ENCODE data around the gene COL23A1. TPM values are rescaled to one million over a fixed set of nuclear protein-coding genes. Genes with fewer than 3 reads are reported as not detected.
"Not testable (repeated sequence)": the region's sequence is repeated elsewhere in the genome, so short reads cannot be mapped to it uniquely, and the experiment has no call there.

Gene COL23A1
- total RNA-seq, 2 donors from 2014 or later, result 0.16 to 0.24 TPM

GRCh38 chr5:178605788-178606187, 15.6 kb upstream of the COL23A1 start:
- H3K27ac Mint-ChIP-seq, result no peak overlapping the region
- no peaks in the 10 kb centered on the region for H3K9me3 Mint-ChIP-seq
- no peak overlapping the region for H3K4me3 Mint-ChIP-seq
- no peaks in the 10 kb centered on the region for H3K27me3 Mint-ChIP-seq
- H3K4me1 Mint-ChIP-seq, result peaks cover 5% of the 10 kb centered on the region
- H3K36me3 Mint-ChIP-seq (ENCODE audit: low read depth), result peaks cover 96% of the 10 kb centered on the region
- ATAC-seq (replicated peaks), result no peak

- H3K4me3 Mint-ChIP-seq, result no peak overlapping the region
- peaks cover 85% of the 10 kb centered on the region for H3K36me3 Mint-ChIP-seq (ENCODE audit: low read depth)
- ATAC-seq (replicated peaks), result no peak
- H3K27me3 Mint-ChIP-seq, result no peaks in the 10 kb centered on the region
- H3K27ac Mint-ChIP-seq, result no peak overlapping the region
- peaks cover 7% of the 10 kb centered on the region for H3K9me3 Mint-ChIP-seq
- H3K4me1 Mint-ChIP-seq, result no peaks in the 10 kb centered on the region
These were observed 12.6 kb upstream of the COL23A1 start for GRCh38 chr5:178602752-178603151.

GRCh38 chr5:178595750-178596149, 5.6 kb upstream of the COL23A1 start:
- peaks cover 38% of the 10 kb centered on the region for H3K36me3 Mint-ChIP-seq (ENCODE audit: low read depth)
- ATAC-seq (replicated peaks), result no peak
- H3K27ac Mint-ChIP-seq, result no peak overlapping the region
- no peak overlapping the region for H3K4me3 Mint-ChIP-seq
- peaks cover 27% of the 10 kb centered on the region for H3K9me3 Mint-ChIP-seq
- no peaks in the 10 kb centered on the region for H3K4me1 Mint-ChIP-seq
- peaks cover 13% of the 10 kb centered on the region for H3K27me3 Mint-ChIP-seq

- H3K27ac Mint-ChIP-seq, result no peak overlapping the region
- no peaks in the 10 kb centered on the region for H3K4me1 Mint-ChIP-seq
- no peak for ATAC-seq (replicated peaks)
- H3K9me3 Mint-ChIP-seq, result peaks cover 27% of the 10 kb centered on the region
- H3K27me3 Mint-ChIP-seq, result peaks cover 16% of the 10 kb centered on the region
- H3K36me3 Mint-ChIP-seq (ENCODE audit: low read depth), result peaks cover 32% of the 10 kb centered on the region
- no peak overlapping the region for H3K4me3 Mint-ChIP-seq
These were observed 5.0 kb upstream of the COL23A1 start for GRCh38 chr5:178595150-178595549.

GRCh38 chr5:178590924-178591423, 781 bp upstream of the COL23A1 start:
- Mint-ChIP-seq H3K9me3 (peaks cover 19% of the 10 kb centered on the region), H3K4me3 (peak overlapping the region; percentile 50), H3K36me3 (ENCODE audit: low read depth) (peaks cover 23% of the 10 kb centered on the region), H3K4me1 (no peaks in the 10 kb centered on the region), H3K27ac (no peak overlapping the region), H3K27me3 (peaks cover 35% of the 10 kb centered on the region)
- ATAC-seq (replicated peaks), result no peak

GRCh38 chr5:178589180-178590140, 733 bp downstream of the COL23A1 start:
- H3K4me3 Mint-ChIP-seq, result peak overlapping the region; percentile 18
- H3K36me3 Mint-ChIP-seq (ENCODE audit: low read depth), result peaks cover 8% of the 10 kb centered on the region
- H3K27ac Mint-ChIP-seq, result no peak overlapping the region
- peaks cover 35% of the 10 kb centered on the region for H3K27me3 Mint-ChIP-seq
- H3K9me3 Mint-ChIP-seq, result peaks cover 7% of the 10 kb centered on the region
- no peaks in the 10 kb centered on the region for H3K4me1 Mint-ChIP-seq
- ATAC-seq (replicated peaks), result peak; percentile 18

GRCh38 chr5:178588769-178589168, 1.4 kb downstream of the COL23A1 start:
- peak overlapping the region; percentile 18 for H3K4me3 Mint-ChIP-seq

GRCh38 chr5:178587763-178588611, 2.2 kb downstream of the COL23A1 start:
- Mint-ChIP-seq H3K4me1 (no peaks in the 10 kb centered on the region), H3K4me3 (no peak overlapping the region), H3K9me3 (no peaks in the 10 kb centered on the region), H3K27ac (no peak overlapping the region), H3K27me3 (peaks cover 35% of the 10 kb centered on the region), H3K36me3 (ENCODE audit: low read depth) (no peaks in the 10 kb centered on the region)
- no peak for ATAC-seq (replicated peaks)

More at GRCh38 chr5:178588769-178589168, 1.4 kb downstream of the COL23A1 start:
- Mint-ChIP-seq H3K36me3 (ENCODE audit: low read depth) (peaks cover under 1% of the 10 kb centered on the region), H3K4me1 (no peaks in the 10 kb centered on the region), H3K27me3 (peaks cover 35% of the 10 kb centered on the region), H3K27ac (no peak overlapping the region), H3K9me3 (peaks cover under 1% of the 10 kb centered on the region)
- ATAC-seq (replicated peaks), result no peak

GRCh38 chr5:178586396-178586795, 3.8 kb downstream of the COL23A1 start:
- Mint-ChIP-seq H3K36me3 (ENCODE audit: low read depth) (no peaks in the 10 kb centered on the region), H3K4me3 (no peak overlapping the region), H3K4me1 (no peaks in the 10 kb centered on the region), H3K27ac (no peak overlapping the region), H3K9me3 (no peaks in the 10 kb centered on the region), H3K27me3 (peaks cover 28% of the 10 kb centered on the region)
- no peak for ATAC-seq (replicated peaks)

GRCh38 chr5:178585421-178585820, 4.8 kb downstream of the COL23A1 start:
- peaks cover 19% of the 10 kb centered on the region for H3K27me3 Mint-ChIP-seq
- not testable (repeated sequence) for H3K9me3 Mint-ChIP-seq; H3K27ac Mint-ChIP-seq; H3K4me3 Mint-ChIP-seq; H3K36me3 Mint-ChIP-seq (ENCODE audit: low read depth); H3K4me1 Mint-ChIP-seq
- ATAC-seq (replicated peaks), result peak; percentile 74

- Mint-ChIP-seq H3K27ac (no peak overlapping the region), H3K4me3 (no peak overlapping the region)
- no peak for ATAC-seq (replicated peaks)
These were observed 6.9 kb downstream of the COL23A1 start for GRCh38 chr5:178583279-178583678.

GRCh38 chr5:178582291-178582690, 7.9 kb downstream of the COL23A1 start:
- Mint-ChIP-seq H3K4me1 (no peaks in the 10 kb centered on the region), H3K27ac (no peak overlapping the region), H3K9me3 (no peaks in the 10 kb centered on the region), H3K36me3 (ENCODE audit: low read depth) (no peaks in the 10 kb centered on the region), H3K4me3 (no peak overlapping the region), H3K27me3 (peaks cover 11% of the 10 kb centered on the region)
- ATAC-seq (replicated peaks), result no peak

More at GRCh38 chr5:178583279-178583678, 6.9 kb downstream of the COL23A1 start:
- Mint-ChIP-seq H3K9me3 (no peaks in the 10 kb centered on the region), H3K36me3 (ENCODE audit: low read depth) (no peaks in the 10 kb centered on the region), H3K4me1 (no peaks in the 10 kb centered on the region), H3K27me3 (peaks cover 17% of the 10 kb centered on the region)

- no peak for ATAC-seq (replicated peaks)
- no peaks in the 10 kb centered on the region for H3K9me3 Mint-ChIP-seq
- H3K27me3 Mint-ChIP-seq, result peaks cover 7% of the 10 kb centered on the region
- H3K36me3 Mint-ChIP-seq (ENCODE audit: low read depth), result no peaks in the 10 kb centered on the region
- no peak overlapping the region for H3K27ac Mint-ChIP-seq
- H3K4me1 Mint-ChIP-seq, result no peaks in the 10 kb centered on the region
- no peak overlapping the region for H3K4me3 Mint-ChIP-seq
These were observed 8.6 kb downstream of the COL23A1 start for GRCh38 chr5:178581621-178582020.

- Mint-ChIP-seq H3K27ac (no peak overlapping the region), H3K4me3 (no peak overlapping the region), H3K36me3 (ENCODE audit: low read depth) (no peaks in the 10 kb centered on the region), H3K9me3 (no peaks in the 10 kb centered on the region), H3K27me3 (peaks cover 13% of the 10 kb centered on the region), H3K4me1 (no peaks in the 10 kb centered on the region)
- ATAC-seq (replicated peaks), result no peak
These were observed 9.8 kb downstream of the COL23A1 start for GRCh38 chr5:178580271-178580955.
